NOMO-1 (cell line): ENCODE data around the gene INTS3.

Source experiments
- DNase-seq, 2 experiments: peaks; one replicate each; lab custom pipeline; 2025; ENCODE audit not compliant: unreplicated experiment in 2 of 2; lab: John Stamatoyannopoulos, UW

INTS3 gene

DNA sequence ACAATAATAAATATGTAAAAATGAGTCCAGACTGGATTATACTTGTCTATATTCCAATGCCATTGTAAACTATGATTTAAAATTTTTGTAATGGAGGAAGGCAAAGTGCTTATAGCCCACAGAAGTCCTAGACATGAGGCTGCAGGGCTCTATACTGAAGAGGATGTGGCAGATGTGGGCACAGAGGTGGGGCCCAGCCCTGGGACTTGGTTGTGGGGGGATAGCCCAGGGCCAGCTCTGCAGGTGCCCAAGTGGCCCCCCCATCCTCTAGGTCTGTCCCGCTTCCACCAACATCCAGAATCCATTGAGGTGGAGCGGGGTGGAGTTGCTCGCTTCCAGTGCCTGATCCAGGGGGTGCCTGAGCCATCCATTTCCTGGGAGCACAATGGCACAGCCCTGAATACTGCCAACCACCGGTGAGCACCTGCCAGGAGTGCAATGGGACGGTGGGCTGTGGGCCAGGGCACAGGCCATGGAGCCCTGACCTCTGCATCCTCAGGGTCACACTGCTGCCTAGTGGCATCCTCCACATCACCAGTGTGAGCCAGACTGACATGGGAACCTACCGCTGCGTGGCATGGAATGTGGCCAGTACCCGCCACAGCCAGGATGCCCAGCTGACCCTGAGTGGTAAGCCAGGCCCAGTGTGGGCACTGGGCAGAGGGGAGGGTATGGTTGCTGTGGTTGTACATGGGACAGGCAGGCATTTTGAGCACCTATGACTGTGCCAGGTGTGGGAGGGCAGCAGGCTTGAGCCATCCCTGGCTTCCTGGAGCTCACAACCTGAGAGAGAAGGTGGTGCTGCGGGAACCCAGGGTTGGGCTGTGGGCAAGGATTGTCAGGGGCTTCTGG is 68.3 kb downstream of the INTS3 start:
- DNase-seq, result no peak

- DNase-seq, result peak; percentile 44 to 55
Measured at GRCh38 chr1:153796786-153797659, 69.2 kb downstream of the INTS3 start.

- DNase-seq, result no peak
Measured at GRCh38 chr1:153798468-153798780, 70.6 kb downstream of the INTS3 start.

DNA sequence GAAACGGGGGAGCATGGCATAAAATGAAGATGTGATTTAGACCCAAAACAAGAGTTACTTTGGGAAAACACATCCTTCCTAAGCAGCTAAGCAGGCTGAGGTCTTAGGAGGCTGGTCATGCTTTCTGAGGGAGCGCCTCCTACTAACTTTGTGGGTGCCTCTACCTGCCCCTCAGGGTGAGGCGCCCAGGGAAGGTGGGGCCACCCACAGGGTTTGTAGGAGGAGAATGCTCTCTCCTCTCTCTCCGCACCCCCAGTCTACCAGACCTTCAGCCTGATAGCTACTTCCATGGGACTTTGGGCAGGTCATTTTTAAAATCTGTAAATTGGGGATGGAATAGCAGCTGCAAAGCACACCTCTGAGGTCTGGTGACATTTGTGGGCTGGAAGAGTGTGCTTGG is 71.2 kb downstream of the INTS3 start:
- no peak for DNase-seq

DNA sequence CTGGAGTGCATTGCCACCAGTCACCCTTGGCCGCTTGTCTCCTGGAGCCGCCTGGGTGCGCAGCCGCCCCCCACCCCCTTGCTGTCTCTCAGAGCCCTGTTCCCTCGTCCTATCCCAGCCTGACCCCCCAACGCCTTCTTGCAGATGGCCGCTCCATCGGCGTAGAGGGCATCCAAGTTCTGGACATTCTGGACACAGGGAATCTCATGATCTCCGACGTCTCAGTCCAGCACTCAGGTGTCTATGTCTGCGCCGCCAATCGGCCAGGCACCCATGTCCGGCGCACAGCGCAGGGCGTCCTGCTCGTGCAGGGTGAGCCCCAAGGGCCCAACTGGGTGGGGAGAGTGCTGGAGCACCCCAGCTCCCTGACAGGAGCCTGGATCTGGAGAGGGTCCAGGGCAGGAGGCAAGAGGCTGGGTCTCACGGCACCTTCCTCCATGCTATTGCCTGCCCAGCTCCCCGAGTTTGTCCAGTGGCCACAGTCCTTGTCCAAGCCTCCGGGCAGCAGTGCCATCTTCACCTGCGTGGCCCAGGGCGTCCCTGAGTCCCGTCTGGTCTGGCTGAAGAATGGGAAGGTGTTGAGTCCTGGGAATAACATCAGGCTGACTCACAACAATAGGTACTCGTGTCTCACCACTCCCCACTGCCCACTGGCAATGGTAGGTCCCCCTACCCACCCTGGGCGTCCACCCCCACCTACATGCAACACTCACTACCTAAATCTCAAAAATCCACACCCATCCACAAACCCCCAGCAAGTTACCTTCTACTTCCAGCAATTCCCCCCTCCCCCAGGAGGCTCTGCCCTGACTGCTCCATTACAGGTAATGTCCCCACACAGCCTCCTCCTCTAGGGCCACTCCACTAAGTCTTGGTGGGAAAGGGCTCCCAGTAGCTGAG is 72.0 kb downstream of the INTS3 start:
- DNase-seq, result no peak

- no peak for DNase-seq
Measured at GRCh38 chr1:153800516-153800915, 72.7 kb downstream of the INTS3 start.

DNA sequence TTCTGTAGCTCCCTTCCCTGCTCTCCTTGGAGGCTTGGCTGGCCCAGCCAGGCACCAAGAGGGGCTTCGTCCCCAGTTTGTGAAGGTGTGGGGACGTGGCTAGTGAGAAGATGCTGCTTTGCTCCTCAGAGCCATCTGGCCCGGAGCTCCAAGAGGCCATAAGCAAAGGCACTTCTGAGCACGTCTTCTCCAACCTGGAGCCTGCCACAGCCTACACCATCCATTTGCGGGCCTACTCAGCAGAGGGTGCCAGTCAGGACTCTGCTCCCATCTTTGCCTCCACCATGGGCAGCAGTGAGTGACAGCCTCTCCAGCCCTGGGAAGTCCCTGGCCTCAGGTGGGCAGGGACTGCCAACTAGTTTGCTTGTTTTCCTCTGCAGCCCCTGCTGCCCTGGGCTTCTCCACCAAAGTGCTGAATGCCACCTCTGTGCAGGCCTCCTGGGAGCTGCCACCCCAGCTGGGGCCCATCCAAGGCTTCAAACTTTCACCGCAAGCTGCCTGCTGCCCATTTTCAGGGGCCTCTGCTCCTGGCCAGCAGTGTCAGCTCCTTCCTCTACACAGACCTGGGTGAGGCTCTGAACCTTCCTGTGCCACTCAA is 73.3 kb downstream of the INTS3 start:
- DNase-seq, result no peak

GRCh38 chr1:153801786-153802697 is 74.2 kb downstream of the INTS3 start:
- no peak for DNase-seq

DNA sequence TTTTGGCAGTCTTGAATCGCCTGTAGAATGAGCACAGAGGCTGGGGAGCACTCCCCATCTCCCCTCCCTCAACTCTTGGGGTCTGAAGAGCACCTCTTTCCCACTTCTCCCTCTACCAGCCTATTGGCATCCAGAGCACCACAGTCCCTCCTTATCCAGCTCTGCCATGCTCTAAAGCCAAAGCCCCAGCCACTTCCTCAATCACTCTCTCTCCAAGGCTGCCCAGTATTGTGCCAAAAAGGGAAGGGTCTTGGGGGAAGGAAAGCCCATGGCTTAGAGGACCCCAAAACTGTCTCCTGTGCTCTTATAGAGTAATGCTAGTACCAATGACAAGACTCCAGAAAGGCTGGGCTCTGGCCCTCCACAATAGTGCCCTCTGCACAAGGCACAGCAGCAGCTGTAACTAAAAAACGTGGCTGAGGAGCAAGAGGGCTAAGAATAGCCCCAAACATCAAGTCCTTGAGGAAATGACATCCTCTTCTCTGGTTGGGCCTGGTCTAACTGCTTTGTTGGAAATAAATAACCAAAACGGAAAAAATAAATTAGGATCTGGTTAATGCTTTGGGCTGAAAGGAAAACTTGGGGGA is 75.7 kb downstream of the INTS3 start:
- no peak for DNase-seq

- DNase-seq, result no peak
Measured at GRCh38 chr1:153804112-153804511, 76.3 kb downstream of the INTS3 start.

DNA sequence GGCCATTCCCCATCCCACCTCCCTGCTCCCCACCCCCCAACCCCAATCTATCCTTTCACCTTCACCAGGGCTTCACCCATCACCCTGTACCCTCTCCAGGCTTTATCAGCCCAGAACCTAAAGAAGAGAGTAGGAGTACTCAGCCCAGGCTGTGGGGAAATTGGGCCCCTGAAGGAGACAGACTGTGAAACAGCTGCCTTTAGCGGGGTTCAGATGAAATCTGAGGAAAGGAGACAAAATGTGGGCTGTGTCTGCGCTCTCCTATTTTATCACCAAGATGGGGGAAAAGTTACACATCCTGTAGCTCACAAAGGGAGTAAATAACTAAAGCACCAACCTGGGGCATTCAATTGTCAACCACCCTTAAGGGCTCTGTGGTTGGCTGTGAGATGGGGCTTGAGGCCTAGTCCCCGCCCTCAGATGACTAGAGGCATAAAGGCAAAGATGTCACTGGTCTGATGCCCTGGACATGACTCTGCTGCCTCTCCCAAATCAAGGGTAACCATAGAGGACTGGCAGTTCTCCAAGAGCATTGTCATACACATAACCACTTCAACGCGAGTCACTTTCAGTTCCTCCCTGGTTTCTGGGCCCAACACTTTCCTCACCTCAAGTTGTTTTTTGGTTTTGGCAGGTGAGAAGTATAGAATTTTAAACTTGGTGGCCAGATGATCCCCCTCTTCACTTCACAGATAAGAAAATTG is 77.3 kb downstream of the INTS3 start:
- DNase-seq, result peak; percentile 93 to 99

DNA sequence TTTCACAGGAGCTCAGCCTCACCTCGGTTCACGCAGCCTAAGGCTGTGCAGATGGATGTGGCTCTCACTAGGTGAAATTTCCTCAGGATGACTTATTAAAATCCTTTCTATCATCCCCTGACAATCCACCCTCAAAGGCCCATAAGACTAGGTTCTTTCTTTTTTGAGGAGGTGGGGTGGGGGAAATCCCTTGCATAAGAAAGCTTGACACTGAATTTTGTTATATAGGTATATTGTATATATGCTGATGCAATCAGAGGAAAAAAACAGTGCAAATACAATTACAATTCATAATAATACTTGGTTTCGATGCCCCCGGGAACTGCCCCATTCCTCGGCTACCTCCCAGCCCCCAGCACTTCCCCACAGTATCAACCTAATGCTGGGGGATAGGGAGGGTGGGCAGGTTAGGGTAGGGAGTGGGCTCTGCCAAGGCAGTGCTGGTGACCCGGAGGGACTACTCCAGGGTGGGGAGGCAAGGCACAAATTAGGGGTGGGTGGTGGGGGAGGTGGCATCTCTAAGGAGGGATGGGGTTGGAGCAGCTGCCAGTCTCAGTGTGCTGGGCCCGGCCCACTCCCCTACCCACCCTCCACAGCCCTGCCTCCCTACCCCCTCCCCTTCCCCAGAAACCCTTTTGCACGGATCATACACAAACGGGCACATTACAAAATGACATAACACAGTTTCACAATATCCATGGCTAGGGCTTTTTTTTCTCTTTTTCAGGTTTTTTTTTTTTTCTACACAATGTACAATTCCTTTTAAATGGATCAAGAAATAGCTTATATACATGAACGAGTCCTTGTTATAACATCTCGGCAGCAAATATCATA is 78.3 kb downstream of the INTS3 start:
- peak; percentile 44 to 53 for DNase-seq

DNA sequence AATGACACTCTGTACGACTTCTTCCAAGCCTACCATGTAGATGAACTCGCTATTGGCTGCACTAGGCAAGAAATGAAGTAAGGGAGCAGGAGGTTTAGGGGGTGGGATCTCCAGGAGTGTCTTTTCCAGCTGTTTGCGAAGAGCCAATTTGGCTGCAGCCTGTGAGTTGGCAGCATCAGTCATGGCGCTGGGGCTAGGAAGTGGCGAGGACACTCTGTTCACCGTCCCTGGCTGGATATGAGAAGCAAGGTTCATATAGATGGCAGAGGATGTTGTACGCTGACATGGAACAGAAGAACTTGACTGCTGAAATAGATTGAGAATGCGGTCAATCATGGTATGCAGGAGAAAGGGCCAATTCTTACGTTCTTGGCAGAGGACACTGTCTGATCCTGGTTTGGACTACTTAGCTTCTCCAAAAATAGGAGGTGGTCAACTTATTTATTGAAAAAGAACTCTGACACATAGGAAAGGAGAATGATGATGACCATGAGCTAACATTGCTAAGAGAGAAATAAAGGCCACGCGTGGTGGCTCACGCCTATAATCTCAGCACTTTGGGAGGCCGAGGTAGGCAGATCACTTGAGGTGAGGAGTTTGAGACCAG is 88.5 kb downstream of the INTS3 start:
- DNase-seq, result no peak

DNA sequence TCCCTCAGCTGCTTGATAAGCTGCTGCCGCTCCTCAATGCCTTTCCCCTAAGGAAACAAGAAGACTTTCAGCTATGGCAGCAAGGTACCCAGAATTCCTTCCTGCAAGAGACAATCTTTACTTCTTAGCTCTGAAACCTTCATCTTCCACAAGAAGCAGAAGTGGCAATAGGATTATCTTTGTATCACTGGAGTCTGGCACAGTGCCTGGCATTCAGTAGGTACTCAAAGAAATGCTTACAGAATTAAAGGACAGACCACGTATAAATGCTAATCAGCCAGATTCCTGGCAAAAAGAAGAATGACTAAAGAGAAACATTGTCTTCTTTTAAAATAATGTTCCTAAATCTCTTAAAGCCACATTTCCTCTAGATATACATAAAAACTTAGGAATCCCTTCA is 91.0 kb downstream of the INTS3 start:
- no peak for DNase-seq
